Activated CD4-positive, alpha-beta memory T cell treated with anti-CD3 and anti-CD28 coated beads, Interleukin-2, amount 10 ng/mL, durations not matched to agents 7 days and 5 days (primary cell): ENCODE data around the gene SLC35A1. TPM values are rescaled to one million over a fixed set of nuclear protein-coding genes. Genes with fewer than 3 reads are reported as not detected.

Experiments used
- CTCF ChIA-PET: fragments of 350-600 bp; sonication (Branson Sonifier 250); formaldehyde crosslinking; loops from one replicate; lab custom pipeline; 2021; ENCODE audit warnings: antibody characterized with exemption, inconsistent platforms; lab: Charles Lee
- POLR2A ChIA-PET: fragments of 350-600 bp; sonication (Branson Sonifier 250); formaldehyde crosslinking; loops from one replicate; lab custom pipeline; 2021; ENCODE audit warnings: antibody characterized with exemption; lab: Charles Lee
- DNase-seq: peaks from one replicate; pipeline ENCODE4 v3.0.0-alpha.2; 2020
- H3K27ac Mint-ChIP-seq: one replicate; pipeline ENCODE4 v1.8.0; 2021; ENCODE audit warnings: mild to moderate bottlenecking, mixed read lengths
- H3K27me3 Mint-ChIP-seq: one replicate; pipeline ENCODE4 v1.8.0; 2021; ENCODE audit warnings: mixed read lengths
- H3K36me3 Mint-ChIP-seq: one replicate; pipeline ENCODE4 v1.8.0; 2021; ENCODE audit warnings: low read depth, mixed read lengths
- H3K4me1 Mint-ChIP-seq: one replicate; pipeline ENCODE4 v1.8.0; 2021; ENCODE audit warnings: mixed read lengths
- H3K4me3 Mint-ChIP-seq: one replicate; pipeline ENCODE4 v1.8.0; 2021; ENCODE audit warnings: mild to moderate bottlenecking, mixed read lengths
- H3K9me3 Mint-ChIP-seq: one replicate; pipeline ENCODE4 v1.8.0; 2021; ENCODE audit warnings: mixed read lengths
- total RNA-seq, 2 experiments: library from RNA; stranded (reverse); gene quantifications; one replicate each; pipeline ENCODE4 v1.2.3, GENCODE V29; 2021

Gene SLC35A1
- total RNA-seq, 2 experiments from 2014 or later, result 14.2 to 14.6 TPM

DNA sequence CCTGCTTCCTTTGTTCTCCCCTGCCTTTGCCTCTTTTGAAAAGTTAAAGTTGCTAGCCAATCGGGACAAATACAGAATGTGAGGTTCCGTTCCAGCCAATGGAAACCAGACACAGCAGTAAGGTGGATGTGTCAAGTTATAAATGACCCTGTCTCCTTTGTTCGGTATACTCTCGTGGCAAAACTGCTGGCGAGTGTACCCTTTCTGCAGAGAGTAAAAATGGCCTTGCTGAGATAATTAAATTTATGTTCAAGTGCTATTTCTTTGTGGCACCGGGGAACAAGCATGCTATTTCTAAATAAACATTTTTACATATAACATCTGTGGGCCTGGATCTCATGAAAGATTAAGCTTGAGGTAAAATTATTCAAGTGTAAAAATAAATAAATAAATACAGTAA, 66.8 kb downstream of the SLC35A1 start:
- H3K4me3 Mint-ChIP-seq, result no peak overlapping the region
- H3K9me3 Mint-ChIP-seq, result peaks cover 11% of the 10 kb centered on the region
- H3K4me1 Mint-ChIP-seq, result peaks cover 3% of the 10 kb centered on the region
- CTCF ChIA-PET, result no interaction called here
- H3K27ac Mint-ChIP-seq, result no peak overlapping the region
- POLR2A ChIA-PET, result no interaction called here
- no peak for DNase-seq
- no peaks in the 10 kb centered on the region for H3K27me3 Mint-ChIP-seq
- H3K36me3 Mint-ChIP-seq, result peaks cover 54% of the 10 kb centered on the region

DNA sequence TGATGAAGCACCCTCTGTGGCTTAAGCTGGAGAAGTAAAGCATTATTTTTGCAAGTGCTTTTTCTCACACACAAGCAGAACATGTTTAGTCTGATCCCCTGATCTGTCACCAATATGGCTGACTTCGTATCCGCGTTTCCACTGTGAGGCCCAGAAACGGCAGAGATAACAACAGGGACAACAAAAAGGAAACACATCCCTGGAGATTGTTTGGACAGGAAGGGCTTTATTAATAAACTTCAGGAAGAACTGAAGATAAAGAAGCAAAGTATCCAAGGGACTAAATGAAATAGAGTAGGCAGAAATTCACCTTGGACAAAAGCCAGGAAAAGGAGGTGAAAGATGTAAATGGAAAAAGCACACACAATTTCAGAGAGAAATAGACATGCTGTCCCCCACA, 67.8 kb downstream of the SLC35A1 start:
- Mint-ChIP-seq H3K27ac (no peak overlapping the region), H3K36me3 (peaks cover 63% of the 10 kb centered on the region), H3K4me3 (no peak overlapping the region), H3K4me1 (peaks cover 5% of the 10 kb centered on the region), H3K27me3 (no peaks in the 10 kb centered on the region), H3K9me3 (peaks cover 11% of the 10 kb centered on the region)
- POLR2A ChIA-PET, result no interaction called here
- CTCF ChIA-PET, result no interaction called here
- DNase-seq, result no peak

- Mint-ChIP-seq H3K4me1 (peaks cover 5% of the 10 kb centered on the region), H3K27me3 (no peaks in the 10 kb centered on the region), H3K9me3 (peaks cover 11% of the 10 kb centered on the region), H3K36me3 (peaks cover 66% of the 10 kb centered on the region), H3K27ac (no peak overlapping the region), H3K4me3 (no peak overlapping the region)
- CTCF ChIA-PET, result no interaction called here
- DNase-seq, result no peak
- POLR2A ChIA-PET, result no interaction called here
Observed at GRCh38 chr6:87541041-87541440, 68.3 kb downstream of the SLC35A1 start.

- ChIA-PET CTCF (no interaction called here), POLR2A (no interaction called here)
- H3K36me3 Mint-ChIP-seq, result peaks cover 68% of the 10 kb centered on the region
Observed at GRCh38 chr6:87541744-87542143, 69.0 kb downstream of the SLC35A1 start.

DNA sequence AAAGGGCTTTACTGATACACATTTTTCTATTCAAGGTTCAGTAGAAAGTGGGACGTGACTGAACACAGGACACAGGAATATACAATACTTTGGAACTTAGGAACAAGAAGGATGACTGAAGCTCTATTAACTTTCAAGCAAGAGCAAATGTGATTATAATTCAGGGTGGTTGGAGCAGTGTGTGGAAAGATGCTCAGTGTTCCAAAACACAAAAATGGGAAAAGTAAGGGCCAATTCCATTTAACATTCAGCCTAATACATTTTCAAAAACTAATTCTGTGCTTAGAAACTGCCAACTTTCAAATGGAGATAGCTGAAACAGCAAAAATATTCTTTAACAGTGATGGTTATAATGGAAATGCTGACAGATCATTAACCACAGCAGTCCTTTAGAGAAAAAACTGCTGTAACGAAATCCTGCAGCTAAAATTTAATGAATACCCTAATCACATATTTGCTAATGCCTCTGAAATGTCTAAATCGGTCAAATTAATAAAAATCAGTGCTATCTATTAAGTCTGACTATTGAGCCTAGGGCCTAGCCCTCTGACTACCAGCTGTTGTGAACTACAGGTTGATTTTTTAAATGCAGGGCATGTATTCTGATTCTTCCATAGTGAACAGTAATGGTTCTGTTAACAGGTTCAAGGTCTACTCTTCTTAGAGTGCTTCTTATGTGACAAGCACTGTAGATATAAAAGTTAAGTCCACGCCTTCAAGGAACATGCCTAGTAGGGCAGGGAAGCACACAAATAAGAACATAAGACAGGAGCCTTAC, 71.1 kb downstream of the SLC35A1 start:
- ChIA-PET CTCF (no interaction called here), POLR2A (no interaction called here)
- no peak for DNase-seq
- Mint-ChIP-seq H3K4me3 (no peak overlapping the region), H3K27ac (peak overlapping the region; percentile 22), H3K4me1 (peaks cover 3% of the 10 kb centered on the region), H3K9me3 (peaks cover 11% of the 10 kb centered on the region), H3K36me3 (peaks cover 67% of the 10 kb centered on the region), H3K27me3 (no peaks in the 10 kb centered on the region)

More at GRCh38 chr6:87541744-87542143, 69.0 kb downstream of the SLC35A1 start:
- H3K27ac Mint-ChIP-seq, result no peak overlapping the region
- H3K27me3 Mint-ChIP-seq, result no peaks in the 10 kb centered on the region
- peaks cover 5% of the 10 kb centered on the region for H3K4me1 Mint-ChIP-seq
- H3K4me3 Mint-ChIP-seq, result no peak overlapping the region
- peaks cover 11% of the 10 kb centered on the region for H3K9me3 Mint-ChIP-seq
- DNase-seq, result no peak

DNA sequence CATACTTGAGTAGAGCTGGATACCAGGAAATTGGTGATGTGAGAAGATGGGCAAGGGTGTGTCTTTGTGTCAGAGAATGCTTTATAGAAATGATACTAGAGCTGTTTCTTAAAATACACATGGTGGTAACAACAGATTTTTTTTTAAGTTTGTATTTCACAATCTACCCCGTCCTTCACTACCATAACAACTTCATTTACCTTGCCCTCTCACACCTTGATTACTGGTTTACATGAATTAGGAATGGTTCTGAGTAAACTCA, 71.6 kb downstream of the SLC35A1 start:
- peaks cover 64% of the 10 kb centered on the region for H3K36me3 Mint-ChIP-seq
- H3K27ac Mint-ChIP-seq, result peak overlapping the region; percentile 22
- peaks cover 8% of the 10 kb centered on the region for H3K9me3 Mint-ChIP-seq
- POLR2A ChIA-PET, result no interaction called here
- H3K4me1 Mint-ChIP-seq, result peaks cover 3% of the 10 kb centered on the region
- H3K4me3 Mint-ChIP-seq, result no peak overlapping the region
- CTCF ChIA-PET, result no interaction called here
- no peak for DNase-seq
- no peaks in the 10 kb centered on the region for H3K27me3 Mint-ChIP-seq

- no peak overlapping the region for H3K4me3 Mint-ChIP-seq
- ChIA-PET CTCF (no interaction called here), POLR2A (interaction anchor here (0.6 kb wide), 1 partner anchor 44 kb away, joined by 3 read pairs; no protein-coding TSS in a partner anchor)
- H3K36me3 Mint-ChIP-seq, result peaks cover 54% of the 10 kb centered on the region
- DNase-seq, result no peak
- H3K9me3 Mint-ChIP-seq, result no peaks in the 10 kb centered on the region
- H3K4me1 Mint-ChIP-seq, result no peaks in the 10 kb centered on the region
- H3K27me3 Mint-ChIP-seq, result no peaks in the 10 kb centered on the region
- no peak overlapping the region for H3K27ac Mint-ChIP-seq
Observed at GRCh38 chr6:87551799-87552198, 79.0 kb downstream of the SLC35A1 start.

GRCh38 chr6:87553159-87553765, 80.5 kb downstream of the SLC35A1 start:
- ChIA-PET CTCF (no interaction called here), POLR2A (no interaction called here)
- DNase-seq, result no peak
- H3K4me3 Mint-ChIP-seq, result no peak overlapping the region
- H3K27me3 Mint-ChIP-seq, result no peaks in the 10 kb centered on the region
- H3K36me3 Mint-ChIP-seq, result peaks cover 46% of the 10 kb centered on the region
- no peak overlapping the region for H3K27ac Mint-ChIP-seq
- no peaks in the 10 kb centered on the region for H3K9me3 Mint-ChIP-seq
- no peaks in the 10 kb centered on the region for H3K4me1 Mint-ChIP-seq

DNA sequence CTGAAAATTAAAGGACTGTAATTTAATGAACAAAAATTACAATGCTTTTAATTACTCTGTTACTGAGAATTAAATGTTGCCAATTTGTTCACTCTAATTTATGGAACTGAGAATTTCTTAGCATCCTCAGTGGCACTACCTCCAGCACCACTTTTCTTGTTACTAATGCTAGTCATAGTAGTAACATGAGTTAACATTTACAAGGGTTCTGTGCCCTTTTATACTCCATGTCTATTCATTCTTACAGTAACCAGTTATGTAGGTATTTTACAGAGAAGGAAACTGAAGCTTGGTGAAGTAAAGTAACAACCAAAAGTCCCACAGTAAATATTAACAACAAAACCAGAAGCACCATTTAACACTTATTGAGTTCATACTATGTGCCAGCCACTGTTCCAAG, 82.7 kb downstream of the SLC35A1 start:
- ChIA-PET POLR2A (no interaction called here), CTCF (no interaction called here)
- Mint-ChIP-seq H3K36me3 (peaks cover 36% of the 10 kb centered on the region), H3K4me1 (no peaks in the 10 kb centered on the region), H3K27ac (no peak overlapping the region), H3K4me3 (no peak overlapping the region), H3K27me3 (no peaks in the 10 kb centered on the region), H3K9me3 (no peaks in the 10 kb centered on the region)
- DNase-seq, result no peak

DNA sequence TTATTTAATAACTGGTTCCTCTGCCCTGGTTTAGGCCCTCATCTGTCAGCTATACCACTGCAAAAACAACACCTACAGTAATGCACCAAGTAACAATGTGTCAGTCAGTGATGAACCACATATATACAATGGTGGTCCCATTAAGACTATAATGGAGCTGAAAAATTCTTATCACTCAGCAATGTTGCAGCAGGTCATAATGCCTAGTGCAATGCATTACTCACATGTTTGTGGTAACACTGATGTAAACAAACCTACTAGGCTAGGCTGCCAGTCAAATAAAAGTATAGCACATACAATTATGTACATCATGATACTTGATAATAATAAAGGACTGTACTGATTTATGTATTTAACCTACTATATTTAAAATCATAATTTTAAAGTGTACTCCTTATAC, 85.7 kb downstream of the SLC35A1 start:
- ChIA-PET CTCF (no interaction called here), POLR2A (no interaction called here)
- H3K4me3 Mint-ChIP-seq, result no peak overlapping the region
- DNase-seq, result no peak
- H3K4me1 Mint-ChIP-seq, result no peaks in the 10 kb centered on the region
- peaks cover 30% of the 10 kb centered on the region for H3K36me3 Mint-ChIP-seq
- H3K9me3 Mint-ChIP-seq, result no peaks in the 10 kb centered on the region
- no peak overlapping the region for H3K27ac Mint-ChIP-seq
- H3K27me3 Mint-ChIP-seq, result no peaks in the 10 kb centered on the region

GRCh38 chr6:87561017-87561416, 88.2 kb downstream of the SLC35A1 start:
- ChIA-PET CTCF (no interaction called here), POLR2A (no interaction called here)
- H3K4me1 Mint-ChIP-seq, result no peaks in the 10 kb centered on the region
- no peaks in the 10 kb centered on the region for H3K9me3 Mint-ChIP-seq
- DNase-seq, result no peak
- peaks cover 22% of the 10 kb centered on the region for H3K36me3 Mint-ChIP-seq
- no peak overlapping the region for H3K4me3 Mint-ChIP-seq
- no peaks in the 10 kb centered on the region for H3K27me3 Mint-ChIP-seq
- H3K27ac Mint-ChIP-seq, result no peak overlapping the region

Other genes with a start within 250 kb of the SLC35A1 start
- gene SMIM8, start 150.4 kb upstream of the SLC35A1 start, total RNA-seq, result 1 to 10 TPM; 6.5 to 7.1 TPM
- not detected for gene GJB7, start 143.7 kb upstream of the SLC35A1 start, total RNA-seq
- 1 to 10 TPM in 1 of 2 experiments, under 1 TPM in 1; 0.86 to 1.4 TPM for gene C6orf163, start 128.2 kb upstream of the SLC35A1 start, total RNA-seq
- not detected for gene CFAP206, start 65.0 kb upstream of the SLC35A1 start, total RNA-seq
- gene RARS2, start 117.0 kb downstream of the SLC35A1 start, total RNA-seq, result 10 to 100 TPM; 23.2 to 24.3 TPM
- 10 to 100 TPM; 24.1 to 24.5 TPM for gene ORC3, start 117.2 kb downstream of the SLC35A1 start, total RNA-seq
- 10 to 100 TPM; 56.5 to 58.5 TPM for gene AKIRIN2, start 229.3 kb downstream of the SLC35A1 start, total RNA-seq